ENCODE data around the gene SNRK.

DNA sequence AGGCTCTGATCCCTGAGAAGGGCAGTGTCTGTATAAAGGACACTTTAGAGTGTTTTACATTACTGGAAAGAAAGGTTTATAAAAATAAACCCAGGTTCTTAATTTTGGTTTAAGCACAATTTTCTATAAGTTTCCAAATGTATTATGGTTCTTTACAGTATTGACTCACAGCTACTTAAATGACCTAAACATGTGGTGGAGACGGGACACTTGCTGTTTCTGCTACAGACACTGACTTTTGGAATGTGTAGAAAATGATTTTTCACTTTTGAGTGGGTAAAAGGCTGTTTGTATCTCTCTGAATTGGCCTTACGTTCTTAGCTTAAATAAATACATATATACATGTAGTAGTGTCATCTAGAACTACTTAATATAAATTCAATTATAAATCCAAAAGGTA lies 55.4 kb downstream of the SNRK start:
- TF ChIP-seq, protein P1, sequence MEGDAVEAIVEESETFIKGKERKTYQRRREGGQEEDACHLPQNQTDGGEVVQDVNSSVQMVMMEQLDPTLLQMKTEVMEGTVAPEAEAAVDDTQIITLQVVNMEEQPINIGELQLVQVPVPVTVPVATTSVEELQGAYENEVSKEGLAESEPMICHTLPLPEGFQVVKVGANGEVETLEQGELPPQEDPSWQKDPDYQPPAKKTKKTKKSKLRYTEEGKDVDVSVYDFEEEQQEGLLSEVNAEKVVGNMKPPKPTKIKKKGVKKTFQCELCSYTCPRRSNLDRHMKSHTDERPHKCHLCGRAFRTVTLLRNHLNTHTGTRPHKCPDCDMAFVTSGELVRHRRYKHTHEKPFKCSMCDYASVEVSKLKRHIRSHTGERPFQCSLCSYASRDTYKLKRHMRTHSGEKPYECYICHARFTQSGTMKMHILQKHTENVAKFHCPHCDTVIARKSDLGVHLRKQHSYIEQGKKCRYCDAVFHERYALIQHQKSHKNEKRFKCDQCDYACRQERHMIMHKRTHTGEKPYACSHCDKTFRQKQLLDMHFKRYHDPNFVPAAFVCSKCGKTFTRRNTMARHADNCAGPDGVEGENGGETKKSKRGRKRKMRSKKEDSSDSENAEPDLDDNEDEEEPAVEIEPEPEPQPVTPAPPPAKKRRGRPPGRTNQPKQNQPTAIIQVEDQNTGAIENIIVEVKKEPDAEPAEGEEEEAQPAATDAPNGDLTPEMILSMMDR (IDR thresholded peaks at IDR 0.05 in 2 of 3, conservative IDR thresholded peaks at IDR 0.05 in 1 of 3; ENCODE audit: borderline replicate concordance in 1 of 3, insufficient read depth in 1 of 3, low read depth in 2 of 3, low read length in 2 of 3) = no peak
- TF ChIP-seq, protein P2, sequence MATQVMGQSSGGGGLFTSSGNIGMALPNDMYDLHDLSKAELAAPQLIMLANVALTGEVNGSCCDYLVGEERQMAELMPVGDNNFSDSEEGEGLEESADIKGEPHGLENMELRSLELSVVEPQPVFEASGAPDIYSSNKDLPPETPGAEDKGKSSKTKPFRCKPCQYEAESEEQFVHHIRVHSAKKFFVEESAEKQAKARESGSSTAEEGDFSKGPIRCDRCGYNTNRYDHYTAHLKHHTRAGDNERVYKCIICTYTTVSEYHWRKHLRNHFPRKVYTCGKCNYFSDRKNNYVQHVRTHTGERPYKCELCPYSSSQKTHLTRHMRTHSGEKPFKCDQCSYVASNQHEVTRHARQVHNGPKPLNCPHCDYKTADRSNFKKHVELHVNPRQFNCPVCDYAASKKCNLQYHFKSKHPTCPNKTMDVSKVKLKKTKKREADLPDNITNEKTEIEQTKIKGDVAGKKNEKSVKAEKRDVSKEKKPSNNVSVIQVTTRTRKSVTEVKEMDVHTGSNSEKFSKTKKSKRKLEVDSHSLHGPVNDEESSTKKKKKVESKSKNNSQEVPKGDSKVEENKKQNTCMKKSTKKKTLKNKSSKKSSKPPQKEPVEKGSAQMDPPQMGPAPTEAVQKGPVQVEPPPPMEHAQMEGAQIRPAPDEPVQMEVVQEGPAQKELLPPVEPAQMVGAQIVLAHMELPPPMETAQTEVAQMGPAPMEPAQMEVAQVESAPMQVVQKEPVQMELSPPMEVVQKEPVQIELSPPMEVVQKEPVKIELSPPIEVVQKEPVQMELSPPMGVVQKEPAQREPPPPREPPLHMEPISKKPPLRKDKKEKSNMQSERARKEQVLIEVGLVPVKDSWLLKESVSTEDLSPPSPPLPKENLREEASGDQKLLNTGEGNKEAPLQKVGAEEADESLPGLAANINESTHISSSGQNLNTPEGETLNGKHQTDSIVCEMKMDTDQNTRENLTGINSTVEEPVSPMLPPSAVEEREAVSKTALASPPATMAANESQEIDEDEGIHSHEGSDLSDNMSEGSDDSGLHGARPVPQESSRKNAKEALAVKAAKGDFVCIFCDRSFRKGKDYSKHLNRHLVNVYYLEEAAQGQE (IDR thresholded peaks at IDR 0.05; ENCODE audit: low read depth) = no peak
- TF ChIP-seq SIN3A (IDR thresholded peaks at IDR 0.05; ENCODE audit: low read depth) (no peak), POLR2AphosphoS5 (IDR thresholded peaks at IDR 0.05; ENCODE audit: low read depth, low read length) (no peak), EZH2 (IDR thresholded peaks at IDR 0.05) (no peak), ZNF274 (IDR thresholded peaks at IDR 0.05; ENCODE audit: low read depth, low read length) (no peak), CEBPB (IDR thresholded peaks at IDR 0.05; ENCODE audit: low read depth) (no peak), POLR2A (IDR thresholded peaks at IDR 0.05; ENCODE audit: borderline replicate concordance, extremely low read depth, insufficient read depth, insufficient read length) (no peak), YY1 (IDR thresholded peaks at IDR 0.05; ENCODE audit: extremely low read depth, insufficient replicate concordance, low read depth, low read length) (no peak), JUND (IDR thresholded peaks at IDR 0.05) (no peak), EGR1 (IDR thresholded peaks at IDR 0.05; ENCODE audit: low read depth) (no peak)
- TF ChIP-seq, protein P3, sequence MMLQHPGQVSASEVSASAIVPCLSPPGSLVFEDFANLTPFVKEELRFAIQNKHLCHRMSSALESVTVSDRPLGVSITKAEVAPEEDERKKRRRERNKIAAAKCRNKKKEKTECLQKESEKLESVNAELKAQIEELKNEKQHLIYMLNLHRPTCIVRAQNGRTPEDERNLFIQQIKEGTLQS (IDR thresholded peaks at IDR 0.05) = no peak
- TF ChIP-seq, protein P4, sequence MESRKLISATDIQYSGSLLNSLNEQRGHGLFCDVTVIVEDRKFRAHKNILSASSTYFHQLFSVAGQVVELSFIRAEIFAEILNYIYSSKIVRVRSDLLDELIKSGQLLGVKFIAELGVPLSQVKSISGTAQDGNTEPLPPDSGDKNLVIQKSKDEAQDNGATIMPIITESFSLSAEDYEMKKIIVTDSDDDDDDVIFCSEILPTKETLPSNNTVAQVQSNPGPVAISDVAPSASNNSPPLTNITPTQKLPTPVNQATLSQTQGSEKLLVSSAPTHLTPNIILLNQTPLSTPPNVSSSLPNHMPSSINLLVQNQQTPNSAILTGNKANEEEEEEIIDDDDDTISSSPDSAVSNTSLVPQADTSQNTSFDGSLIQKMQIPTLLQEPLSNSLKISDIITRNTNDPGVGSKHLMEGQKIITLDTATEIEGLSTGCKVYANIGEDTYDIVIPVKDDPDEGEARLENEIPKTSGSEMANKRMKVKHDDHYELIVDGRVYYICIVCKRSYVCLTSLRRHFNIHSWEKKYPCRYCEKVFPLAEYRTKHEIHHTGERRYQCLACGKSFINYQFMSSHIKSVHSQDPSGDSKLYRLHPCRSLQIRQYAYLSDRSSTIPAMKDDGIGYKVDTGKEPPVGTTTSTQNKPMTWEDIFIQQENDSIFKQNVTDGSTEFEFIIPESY (IDR thresholded peaks at IDR 0.05; ENCODE audit: extremely low read depth, insufficient replicate concordance, low read length) = no peak
- TF ChIP-seq, protein P5, sequence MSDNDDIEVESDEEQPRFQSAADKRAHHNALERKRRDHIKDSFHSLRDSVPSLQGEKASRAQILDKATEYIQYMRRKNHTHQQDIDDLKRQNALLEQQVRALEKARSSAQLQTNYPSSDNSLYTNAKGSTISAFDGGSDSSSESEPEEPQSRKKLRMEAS (IDR thresholded peaks at IDR 0.05) = no peak

Measured in HCT116 (cell line).